GM18505 (cell line): Measurements from ENCODE around the gene CUX1.

Source experiments
- ATAC-seq: cut with Tn5 transposase; IDR thresholded peaks from one replicate; pipeline ENCODE4 v1.9.1; 2021; ENCODE audit not compliant: unreplicated experiment
- POLR2A ChIP-seq: IDR thresholded peaks from 4 replicates; pipeline ENCODE4 v1.6.1; 2011; ENCODE audit warnings: borderline replicate concordance; ENCODE audit not compliant: insufficient read depth, insufficient read length; ENCODE audit errors: extremely low read depth

The CUX1 gene

GRCh38 chr7:102184303-102184702 is 366.9 kb downstream of the CUX1 start:
- ATAC-seq, result no peak

GRCh38 chr7:102185796-102186195 is 368.4 kb downstream of the CUX1 start:
- TF ChIP-seq POLR2A, result no peak
- ATAC-seq, result no peak

More at GRCh38 chr7:102184303-102184702, 366.9 kb downstream of the CUX1 start:
- no peak for TF ChIP-seq POLR2A

- TF ChIP-seq POLR2A, result no peak
- ATAC-seq, result no peak
Observed at GRCh38 chr7:102186306-102186705, 368.9 kb downstream of the CUX1 start.

GRCh38 chr7:102188746-102189145 is 371.3 kb downstream of the CUX1 start:
- no peak for TF ChIP-seq POLR2A
- no peak for ATAC-seq

GRCh38 chr7:102189756-102190155 is 372.3 kb downstream of the CUX1 start:
- ATAC-seq, result no peak
- no peak for TF ChIP-seq POLR2A

GRCh38 chr7:102190776-102191350 is 373.4 kb downstream of the CUX1 start:
- ATAC-seq, result no peak

GRCh38 chr7:102191556-102192379 is 374.3 kb downstream of the CUX1 start:
- no peak for ATAC-seq
- no peak for TF ChIP-seq POLR2A

More at GRCh38 chr7:102190776-102191350, 373.4 kb downstream of the CUX1 start:
- no peak for TF ChIP-seq POLR2A

- TF ChIP-seq POLR2A, result no peak
- no peak for ATAC-seq
Observed at GRCh38 chr7:102192790-102193189, 375.4 kb downstream of the CUX1 start.

GRCh38 chr7:102193806-102194205 is 376.4 kb downstream of the CUX1 start:
- no peak for ATAC-seq
- TF ChIP-seq POLR2A, result no peak

- ATAC-seq, result no peak
- no peak for TF ChIP-seq POLR2A
Observed at GRCh38 chr7:102195361-102195760, 377.9 kb downstream of the CUX1 start.

- no peak for ATAC-seq
- no peak for TF ChIP-seq POLR2A
Observed at GRCh38 chr7:102196028-102196427, 378.6 kb downstream of the CUX1 start.

- TF ChIP-seq POLR2A, result no peak
- no peak for ATAC-seq
Observed at GRCh38 chr7:102197161-102197560, 379.7 kb downstream of the CUX1 start.

- no peak for ATAC-seq
- no peak for TF ChIP-seq POLR2A
Observed at GRCh38 chr7:102197599-102197998, 380.2 kb downstream of the CUX1 start.

GRCh38 chr7:102198417-102198956 is 381.1 kb downstream of the CUX1 start:
- no peak for ATAC-seq
- TF ChIP-seq POLR2A, result no peak

- TF ChIP-seq POLR2A, result no peak
- ATAC-seq, result no peak
Observed at GRCh38 chr7:102201576-102201975, 384.1 kb downstream of the CUX1 start.

- no peak for ATAC-seq
- TF ChIP-seq POLR2A, result no peak
Observed at GRCh38 chr7:102202556-102202955, 385.1 kb downstream of the CUX1 start.
